ENCODE data around the gene TMLHE.
"Not testable (repeated sequence)": the region's sequence is repeated elsewhere in the genome, so short reads cannot be mapped to it uniquely, and the experiment has no call there.

GRCh38 chrX:155620110-155620509, 7.4 kb upstream of the TMLHE start:
- not testable (repeated sequence) for TF ChIP-seq POLR2A, CTCF, EP300 (IDR thresholded peaks at IDR 0.05)
